ENCODE measurements around the gene DDX19B.

DDX19B gene

GRCh38 chr16:70349783-70350182 is 50.8 kb downstream of the DDX19B start:
- no peak overlapping the region for H3K4me3 ChIP-seq (ENCODE audit: low read length)
- no peaks in the 10 kb centered on the region for H3K9me2 ChIP-seq (replicated peaks; ENCODE audit: insufficient read depth, low read length)
- H3K27ac ChIP-seq (ENCODE audit: low read length), result no peak overlapping the region
- H3F3A ChIP-seq (ENCODE audit: insufficient read depth, low read length), result peaks cover 5% of the 10 kb centered on the region
- no peaks in the 10 kb centered on the region for H3K9me3 ChIP-seq (replicated peaks; ENCODE audit: insufficient read depth, low read length)
- H3K4me1 ChIP-seq (ENCODE audit: low read length), result 0 out of 2 replicates have a peak, but pooled peaks cover 9% of the 10 kb centered on the region
- DNase-seq, result no peak
- TF ChIP-seq EZH2 (optimal IDR thresholded peaks at IDR 0.05; ENCODE audit: low read depth, low read length) (no peak), EZH2phosphoT487 (IDR thresholded peaks at IDR 0.05; ENCODE audit: low read length) (no peak), CTCF (IDR thresholded peaks at IDR 0.05; ENCODE audit: low read length) (no peak)
- no peak overlapping the region for H3K4me2 ChIP-seq (ENCODE audit: low read depth, low read length)
- no peak overlapping the region for H3K9ac ChIP-seq (ENCODE audit: low read length)
- no peak overlapping the region for H2AFZ ChIP-seq (ENCODE audit: low read length)
- no peaks in the 10 kb centered on the region for H3K27me3 ChIP-seq (replicated peaks; ENCODE audit: insufficient read depth, low read length)
- H3K36me3 ChIP-seq (replicated peaks; ENCODE audit: insufficient read depth, low read length), result peaks cover 3% of the 10 kb centered on the region; the same call in 1 of the 2 replicates
- no peaks in the 10 kb centered on the region for H4K20me1 ChIP-seq (ENCODE audit: insufficient read depth, low read length)
- peaks cover 59% of the 10 kb centered on the region for H3K79me2 ChIP-seq (ENCODE audit: low read length)

GRCh38 chr16:70359552-70359951 is 60.6 kb downstream of the DDX19B start:
- H3K9me2 ChIP-seq (replicated peaks; ENCODE audit: insufficient read depth, low read length), result no peaks in the 10 kb centered on the region
- no peaks in the 10 kb centered on the region for H3K4me1 ChIP-seq (ENCODE audit: low read length)
- H3K27me3 ChIP-seq (replicated peaks; ENCODE audit: insufficient read depth, low read length), result no peaks in the 10 kb centered on the region
- no peak overlapping the region for H3K4me3 ChIP-seq (ENCODE audit: low read length)
- DNase-seq, result no peak
- H3K27ac ChIP-seq (ENCODE audit: low read length), result no peak overlapping the region
- no peaks in the 10 kb centered on the region for H3K9me3 ChIP-seq (replicated peaks; ENCODE audit: insufficient read depth, low read length)
- no peaks in the 10 kb centered on the region for H4K20me1 ChIP-seq (ENCODE audit: insufficient read depth, low read length)
- H3K36me3 ChIP-seq (replicated peaks; ENCODE audit: insufficient read depth, low read length), result peaks cover 12% of the 10 kb centered on the region
- H3K9ac ChIP-seq (ENCODE audit: low read length), result no peak overlapping the region
- no peak overlapping the region for H3K4me2 ChIP-seq (ENCODE audit: low read depth, low read length)
- H3F3A ChIP-seq (ENCODE audit: insufficient read depth, low read length), result no peaks in the 10 kb centered on the region
- no peak for TF ChIP-seq EZH2 (optimal IDR thresholded peaks at IDR 0.05; ENCODE audit: low read depth, low read length)
- no peak for TF ChIP-seq EZH2phosphoT487 (IDR thresholded peaks at IDR 0.05; ENCODE audit: low read length)
- no peak for TF ChIP-seq CTCF (IDR thresholded peaks at IDR 0.05; ENCODE audit: low read length)
- peaks cover 2% of the 10 kb centered on the region; the same call in 1 of the 2 replicates for H3K79me2 ChIP-seq (ENCODE audit: low read length)
- no peak overlapping the region for H2AFZ ChIP-seq (ENCODE audit: low read length)

GRCh38 chr16:70364399-70364798 is 65.4 kb downstream of the DDX19B start:
- Histone ChIP-seq H3K79me2 (ENCODE audit: low read length) (no peaks in the 10 kb centered on the region), H4K20me1 (ENCODE audit: insufficient read depth, low read length) (no peaks in the 10 kb centered on the region), H3K27me3 (replicated peaks; ENCODE audit: insufficient read depth, low read length) (no peaks in the 10 kb centered on the region), H3F3A (ENCODE audit: insufficient read depth, low read length) (peaks cover 2% of the 10 kb centered on the region; the same call in 1 of the 2 replicates), H3K9me2 (replicated peaks; ENCODE audit: insufficient read depth, low read length) (no peaks in the 10 kb centered on the region), H3K4me3 (ENCODE audit: low read length) (no peak overlapping the region), H3K27ac (ENCODE audit: low read length) (no peak overlapping the region), H3K36me3 (replicated peaks; ENCODE audit: insufficient read depth, low read length) (peaks cover 12% of the 10 kb centered on the region; the same call in 1 of the 2 replicates), H3K9ac (ENCODE audit: low read length) (no peak overlapping the region), H3K4me1 (ENCODE audit: low read length) (no peaks in the 10 kb centered on the region), H3K9me3 (replicated peaks; ENCODE audit: insufficient read depth, low read length) (no peaks in the 10 kb centered on the region), H3K4me2 (ENCODE audit: low read depth, low read length) (no peak overlapping the region), H2AFZ (ENCODE audit: low read length) (no peak overlapping the region)
- TF ChIP-seq CTCF (IDR thresholded peaks at IDR 0.05; ENCODE audit: low read length) (no peak), EZH2phosphoT487 (IDR thresholded peaks at IDR 0.05; ENCODE audit: low read length) (no peak), EZH2 (optimal IDR thresholded peaks at IDR 0.05; ENCODE audit: low read depth, low read length) (no peak)
- no peak for DNase-seq
